ENCODE measurements around the gene CNIH3. TPM values are rescaled to one million over a fixed set of nuclear protein-coding genes. Genes with fewer than 3 reads are reported as not detected.

CNIH3 gene
- total and polyA plus RNA-seq, 2 donors (not counting 1 experiment from before 2014, with no cell fraction given), result 3.7 to 28.1 TPM

- TF ChIP-seq EZH2 (IDR thresholded peaks at IDR 0.05; ENCODE audit: low read length, missing control alignments) (no peak), CTCF (conservative IDR thresholded peaks at IDR 0.05 in 1 of 2, IDR thresholded peaks at IDR 0.05 in 1 of 2; ENCODE audit: low read depth in 1 of 2, low read length in 2 of 2) (no peak)
- Histone ChIP-seq H3K79me2 (ENCODE audit: control insufficient read depth, insufficient read depth, low read length) (no peaks in the 10 kb centered on the region), H3K4me1 (ENCODE audit: control insufficient read depth, extremely low read depth, insufficient read depth, low read length) (no peaks in the 10 kb centered on the region), H3K27ac (ENCODE audit: insufficient read depth, low read length) (no peak overlapping the region), H4K20me1 (ENCODE audit: control insufficient read depth, extremely low read depth, insufficient read depth, low read length) (no peaks in the 10 kb centered on the region), H2AFZ (ENCODE audit: low read length) (no peak overlapping the region), H3K4me2 (ENCODE audit: extremely low read depth, insufficient read depth, low read length) (no peak overlapping the region), H3K9me3 (ENCODE audit: control insufficient read depth, insufficient read depth, low read depth, low read length) (no peaks in the 10 kb centered on the region), H3K27me3 (ENCODE audit: control insufficient read depth, insufficient read depth, low read length) (no peaks in the 10 kb centered on the region), H3K36me3 (ENCODE audit: control insufficient read depth, insufficient read depth, low read length) (no peaks in the 10 kb centered on the region), H3K9ac (ENCODE audit: insufficient read depth, low read length) (no peak overlapping the region), H3K4me3 (replicated peaks in 1 of 4; ENCODE audit: control extremely low read depth in 1 of 4, insufficient read depth in 1 of 4, low read depth in 3 of 4, low read length in 4 of 4) (no peak overlapping the region)
- no peak for DNase-seq (ENCODE audit: low read depth in 2 of 2)
Observed at GRCh38 chr1:224675590-224675989, 59.5 kb downstream of the CNIH3 start.

- no peaks in the 10 kb centered on the region for H3K4me1 ChIP-seq (ENCODE audit: control insufficient read depth, extremely low read depth, insufficient read depth, low read length)
- no peaks in the 10 kb centered on the region for H4K20me1 ChIP-seq (ENCODE audit: control insufficient read depth, extremely low read depth, insufficient read depth, low read length)
- DNase-seq (ENCODE audit: low read depth in 2 of 2), result no peak
- H3K27me3 ChIP-seq (ENCODE audit: control insufficient read depth, insufficient read depth, low read length), result no peaks in the 10 kb centered on the region
- H3K36me3 ChIP-seq (ENCODE audit: control insufficient read depth, insufficient read depth, low read length), result peaks cover 2% of the 10 kb centered on the region
- no peak overlapping the region for H3K4me3 ChIP-seq (replicated peaks in 1 of 4; ENCODE audit: control extremely low read depth in 1 of 4, insufficient read depth in 1 of 4, low read depth in 3 of 4, low read length in 4 of 4)
- no peak for TF ChIP-seq CTCF (conservative IDR thresholded peaks at IDR 0.05 in 1 of 2, IDR thresholded peaks at IDR 0.05 in 1 of 2; ENCODE audit: low read depth in 1 of 2, low read length in 2 of 2)
- no peak for TF ChIP-seq EZH2 (IDR thresholded peaks at IDR 0.05; ENCODE audit: low read length, missing control alignments)
- no peak overlapping the region for H2AFZ ChIP-seq (ENCODE audit: low read length)
- no peak overlapping the region for H3K4me2 ChIP-seq (ENCODE audit: extremely low read depth, insufficient read depth, low read length)
- H3K9ac ChIP-seq (ENCODE audit: insufficient read depth, low read length), result no peak overlapping the region
- no peak overlapping the region for H3K27ac ChIP-seq (ENCODE audit: insufficient read depth, low read length)
- H3K9me3 ChIP-seq (ENCODE audit: control insufficient read depth, insufficient read depth, low read depth, low read length), result no peaks in the 10 kb centered on the region
- H3K79me2 ChIP-seq (ENCODE audit: control insufficient read depth, insufficient read depth, low read length), result no peaks in the 10 kb centered on the region
Observed at GRCh38 chr1:224676551-224676950, 60.4 kb downstream of the CNIH3 start.

- H3K27ac ChIP-seq (ENCODE audit: insufficient read depth, low read length), result no peak overlapping the region
- H4K20me1 ChIP-seq (ENCODE audit: control insufficient read depth, extremely low read depth, insufficient read depth, low read length), result no peaks in the 10 kb centered on the region
- DNase-seq (ENCODE audit: low read depth in 2 of 2), result no peak
- H3K79me2 ChIP-seq (ENCODE audit: control insufficient read depth, insufficient read depth, low read length), result no peaks in the 10 kb centered on the region
- H3K9ac ChIP-seq (ENCODE audit: insufficient read depth, low read length), result no peak overlapping the region
- no peaks in the 10 kb centered on the region for H3K27me3 ChIP-seq (ENCODE audit: control insufficient read depth, insufficient read depth, low read length)
- H3K4me2 ChIP-seq (ENCODE audit: extremely low read depth, insufficient read depth, low read length), result no peak overlapping the region
- peaks cover 2% of the 10 kb centered on the region for H3K36me3 ChIP-seq (ENCODE audit: control insufficient read depth, insufficient read depth, low read length)
- no peak overlapping the region for H2AFZ ChIP-seq (ENCODE audit: low read length)
- no peaks in the 10 kb centered on the region for H3K9me3 ChIP-seq (ENCODE audit: control insufficient read depth, insufficient read depth, low read depth, low read length)
- TF ChIP-seq CTCF (conservative IDR thresholded peaks at IDR 0.05 in 1 of 2, IDR thresholded peaks at IDR 0.05 in 1 of 2; ENCODE audit: low read depth in 1 of 2, low read length in 2 of 2) (no peak), EZH2 (IDR thresholded peaks at IDR 0.05; ENCODE audit: low read length, missing control alignments) (no peak)
- no peaks in the 10 kb centered on the region for H3K4me1 ChIP-seq (ENCODE audit: control insufficient read depth, extremely low read depth, insufficient read depth, low read length)
- H3K4me3 ChIP-seq (replicated peaks in 1 of 4; ENCODE audit: control extremely low read depth in 1 of 4, insufficient read depth in 1 of 4, low read depth in 3 of 4, low read length in 4 of 4), result no peak overlapping the region
Observed at GRCh38 chr1:224678168-224678567, 62.1 kb downstream of the CNIH3 start.

All from fibroblast of lung (primary cell).